HepG2 (cell line): ENCODE measurements around the gene CTRL. TPM values are rescaled to one million over a fixed set of nuclear protein-coding genes. Genes with fewer than 3 reads are reported as not detected.
"Not testable (repeated sequence)": the region's sequence is repeated elsewhere in the genome, so short reads cannot be mapped to it uniquely, and the experiment has no call there.

Experiments
- ATAC-seq: fragments of 200-7000 bp; cut with Tn5 transposase; 3 replicates; pipeline ENCODE4 v1.9.1; 2020; ENCODE audit warnings: mild to moderate bottlenecking, moderate library complexity
- BruUV-seq: library from RNA; stranded (reverse); fragments of 400-500 nt; replicated peaks from 2 replicates; lab custom pipeline; 2021; lab: Mats Ljungman, UMichigan
- CTCF ChIA-PET: fragments of 300-600 bp; formaldehyde crosslinking; extraction: SDS; loops from one replicate; lab custom pipeline; 2021; ENCODE audit warnings: low total read pairs, inconsistent platforms, low intra/inter-chr PET ratio; lab: Yijun Ruan, JAX
- POLR2A ChIA-PET: fragments of 350-600 bp; sonication (Branson Sonifier 250); formaldehyde crosslinking; loops from one replicate; lab custom pipeline; 2020; ENCODE audit warnings: antibody characterized with exemption, inconsistent platforms; lab: Yijun Ruan, JAX
- DNase-seq: peaks from one replicate; pipeline ENCODE4 v3.0.0-alpha.2; 2015; ENCODE audit warnings: low spot score
- FAIRE-seq: peaks from 3 replicates; lab custom pipeline; 2011; peaks lifted over from hg19 to GRCh38; lab: Jason Lieb, UNC
- H2AFZ ChIP-seq: one replicate; pipeline ENCODE4 v1.6.1; 2011; ENCODE audit warnings: low read length, inconsistent platforms
- H3K27ac ChIP-seq: fragments of 300-600 bp; 3 replicates; pipeline ENCODE4 v1.8.0; 2011; ENCODE audit warnings: mixed run types, mild to moderate bottlenecking, mixed read lengths, low read length, inconsistent platforms; ENCODE audit not compliant: insufficient read depth; ENCODE audit errors: extremely low read length
- H3K27me3 ChIP-seq, 2 experiments: fragments of 200-600 bp in 1 of 2; 2 replicates in 1 of 2; 3 replicates in 1 of 2; pipeline versions ENCODE4 v1.6.0 to v1.8.0; 2011; ENCODE audit warnings: low read length in 2 of 2, mild to moderate bottlenecking in 2 of 2, moderate library complexity in 2 of 2, inconsistent platforms in 1 of 2; ENCODE audit not compliant: insufficient read depth in 2 of 2, control insufficient read depth in 1 of 2
- H3K36me3 ChIP-seq, 2 experiments: fragments of 200-600 bp in 1 of 2; replicated peaks in 1 of 2; 2 replicates in 1 of 2; 3 replicates in 1 of 2; pipeline versions ENCODE4 v1.5.1 to v1.8.0; 2011; ENCODE audit warnings: low read length in 2 of 2, inconsistent platforms in 1 of 2; ENCODE audit not compliant: insufficient read depth in 2 of 2, control insufficient read depth in 1 of 2
- H3K4me1 ChIP-seq: 2 replicates; pipeline ENCODE4 v1.5.1; 2012; ENCODE audit warnings: low read length, inconsistent platforms; ENCODE audit not compliant: insufficient read depth
- H3K4me2 ChIP-seq: 2 replicates; pipeline ENCODE4 v1.6.0; 2011; ENCODE audit warnings: low read depth, low read length, inconsistent platforms
- H3K4me3 ChIP-seq, 3 experiments: fragments of 200-600 bp in 1 of 3; sonication (generic), shearing (Covaris generic) in 1 of 3; replicated peaks in 1 of 3; 2 replicates each; pipeline ENCODE4 v1.5.1; 2011 to 2016; ENCODE audit warnings: low read length in 3 of 3, inconsistent platforms in 2 of 3, low read depth in 2 of 3, mild to moderate bottlenecking in 2 of 3, control low read depth in 1 of 3, mixed read lengths in 1 of 3; ENCODE audit not compliant: insufficient read depth in 1 of 3
- H3K79me2 ChIP-seq: one replicate; pipeline ENCODE4 v1.6.1; 2011; ENCODE audit warnings: low read length, inconsistent platforms; ENCODE audit not compliant: insufficient read depth
- H3K9ac ChIP-seq: 2 replicates; pipeline ENCODE4 v1.6.0; 2011; ENCODE audit warnings: mild to moderate bottlenecking, low read depth, low read length, inconsistent platforms; ENCODE audit not compliant: insufficient read depth
- H3K9me3 ChIP-seq: 2 replicates; pipeline ENCODE4 v1.5.1; 2012; ENCODE audit warnings: mild to moderate bottlenecking, low read length
- H4K20me1 ChIP-seq: 2 replicates; pipeline ENCODE4 v1.6.0; 2011; ENCODE audit warnings: inconsistent platforms, mild to moderate bottlenecking, low read length, moderate library complexity; ENCODE audit not compliant: insufficient read depth
- FOXO4 ChIP-seq: sonication (generic); formaldehyde crosslinking; conservative IDR thresholded peaks from 2 replicates; pipeline ENCODE4 v1.8.1; 2023; ENCODE audit warnings: missing genetic modification reagents
- ZHX1 ChIP-seq: sonication (generic); formaldehyde crosslinking; IDR thresholded peaks from 2 replicates; pipeline ENCODE4 v1.8.1; 2022; ENCODE audit warnings: low read depth, mild to moderate bottlenecking, missing genetic modification reagents
- ZNF121 ChIP-seq: sonication (generic); formaldehyde crosslinking; IDR thresholded peaks from 2 replicates; pipeline ENCODE4 v1.5.0; 2020; ENCODE audit warnings: mild to moderate bottlenecking, missing genetic modification reagents
- ZNF362 ChIP-seq: sonication (generic); formaldehyde crosslinking; IDR thresholded peaks from 2 replicates; pipeline ENCODE4 v1.4.0; 2020; ENCODE audit warnings: missing genetic modification reagents, mild to moderate bottlenecking, borderline replicate concordance
- WGBS: methylation state at CpG from one replicate; pipeline ENCODE4 v1.1.6; 2017; ENCODE audit warnings: low lambda C conversion rate; 5-methylcytosine and 5-hydroxymethylcytosine counted together
- in situ Hi-C: cut with HindIII; loops from 2 replicates; pipeline ENCODE4 v1.10.0; 2017; ENCODE audit warnings: low pct_unique_long_range_greater_than_20kb; ENCODE audit not compliant: extremely low pct_ligation_motif_present
- intact Hi-C: fragments of 100-400 bp; cut with micrococcal nuclease; formaldehyde crosslinking; loops from one replicate; pipeline ENCODE4 v1.10.0; 2022; ENCODE audit not compliant: unreplicated experiment
- polyA plus RNA-seq, 8 experiments: library from polyadenylated mRNA; depleted of rRNA in 3 of 8; stranded (reverse) in 7 of 8; unstranded in 1 of 8; fragments of >200 nt; fragmentation: Illumina TruSeq in 4 of 8; extraction: Trizol in 4 of 8; gene quantifications; 2 replicates each; pipeline versions ENCODE4 v1.2.1 to v1.2.3, GENCODE V29; 2011 to 2016; ENCODE audit warnings: low read depth in 4 of 8, missing spikeins in 1 of 8, mixed read lengths in 1 of 8; ENCODE audit not compliant: insufficient read depth in 1 of 8
- total RNA-seq, 5 experiments: library from RNA; depleted of rRNA; stranded (reverse); fragments of >200 nt; fragmentation: Illumina TruSeq; extraction: Trizol; gene quantifications; 2 replicates each; pipeline ENCODE4 v1.2.3, GENCODE V29; 2016; ENCODE audit warnings: low read depth in 1 of 5

Gene CTRL
- total and polyA plus RNA-seq, 2 of the 13 experiments (the other 11 are each of a cell fraction or from before 2014, with no cell fraction given): 1.9 to 2.7 TPM

GRCh38 chr16:67939507-67940445, 8.1 kb upstream of the CTRL start (continued):
- TF ChIP-seq ZHX1 (CRISPR knock-in tag): 0 out of 2 replicates have a peak, but pooled peaks have one; percentile 29

- WGBS: 96% methylated on average over 5 of the region's 5 CpGs
- H3K27ac ChIP-seq: not testable (repeated sequence)
Measured at GRCh38 chr16:67937713-67938112, 6.1 kb upstream of the CTRL start.

More at GRCh38 chr16:67937713-67938112, 6.1 kb upstream of the CTRL start:
- H3K36me3 ChIP-seq: peaks cover 6 to 11% of the 10 kb centered on the region in 2 experiments; a peak in 4 of 5 replicates
- H3K79me2 ChIP-seq: peaks cover 24% of the 10 kb centered on the region
- CTCF ChIA-PET, H3K9ac ChIP-seq, H3K4me2 ChIP-seq, H2AFZ ChIP-seq, DNase-seq, H3K4me3 ChIP-seq, H3K9me3 ChIP-seq, BruUV-seq, ATAC-seq, intact Hi-C loops, FAIRE-seq, H3K27me3 ChIP-seq: not testable (repeated sequence)
- peaks cover 13% of the 10 kb centered on the region; the same call in 1 of the 2 replicates for H4K20me1 ChIP-seq
- POLR2A ChIA-PET: interaction anchor here (0.7 to 4.6 kb wide), 5 partner anchors 9 to 176 kb away, joined by 3 to 36 read pairs (median 5); partner anchors contain the start of genes DDX28, DPEP2 and DUS2
- in situ Hi-C loops: loop anchor here (10.0 kb wide), 1 partner anchor 273 kb away; the partner anchor contains the start of genes ACD, C16orf86, ENKD1 and PARD6A
- H3K4me1 ChIP-seq: peaks cover 48% of the 10 kb centered on the region
- TF ChIP-seq ZNF121 (CRISPR knock-in tag): peak; percentile 92; the same call in 1 of the 2 replicates
- peak; percentile 51; the same call in 1 of the 2 replicates for TF ChIP-seq ZNF362 (CRISPR knock-in tag)
- TF ChIP-seq FOXO4 (CRISPR knock-in tag): 0 out of 2 replicates have a peak, but pooled peaks have one; percentile 10
